Activated T-cell treated with anti-CD3 and anti-CD28 coated beads, Interleukin-2, amount 50 U/mL, for 48 hours (primary cell): ENCODE data around the gene MRC2.

ENCODE experiments used
- DNase-seq, 2 experiments: peaks; one replicate each; pipeline ENCODE4 v3.0.0-alpha.2; 2020

Gene MRC2

DNA sequence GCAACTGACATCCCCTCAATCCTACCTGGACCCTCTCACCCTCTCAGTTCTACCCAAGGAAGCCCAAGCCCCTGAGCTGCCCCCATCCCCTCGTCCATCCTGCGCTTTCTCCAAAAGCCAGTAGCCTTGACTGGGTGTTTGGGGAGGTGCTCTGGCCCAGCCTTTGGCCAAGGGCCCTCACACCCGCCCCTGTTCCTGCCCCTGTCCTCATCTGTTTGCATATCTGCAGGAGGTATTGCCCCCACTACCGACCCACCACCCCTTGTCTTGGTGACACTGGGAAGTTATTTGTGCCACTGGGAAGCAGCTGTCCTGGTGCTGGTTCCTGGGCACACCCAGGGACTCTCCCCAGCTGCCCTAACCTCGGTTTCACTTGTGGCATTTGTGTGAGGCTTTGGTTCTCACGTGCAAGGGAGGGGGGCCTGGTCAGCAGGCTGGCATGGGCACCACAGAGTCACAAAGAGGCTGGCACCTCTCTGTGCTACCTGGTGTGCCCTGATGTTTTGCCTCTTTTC lies 75.3 kb downstream of the MRC2 start:
- no peak for DNase-seq

DNA sequence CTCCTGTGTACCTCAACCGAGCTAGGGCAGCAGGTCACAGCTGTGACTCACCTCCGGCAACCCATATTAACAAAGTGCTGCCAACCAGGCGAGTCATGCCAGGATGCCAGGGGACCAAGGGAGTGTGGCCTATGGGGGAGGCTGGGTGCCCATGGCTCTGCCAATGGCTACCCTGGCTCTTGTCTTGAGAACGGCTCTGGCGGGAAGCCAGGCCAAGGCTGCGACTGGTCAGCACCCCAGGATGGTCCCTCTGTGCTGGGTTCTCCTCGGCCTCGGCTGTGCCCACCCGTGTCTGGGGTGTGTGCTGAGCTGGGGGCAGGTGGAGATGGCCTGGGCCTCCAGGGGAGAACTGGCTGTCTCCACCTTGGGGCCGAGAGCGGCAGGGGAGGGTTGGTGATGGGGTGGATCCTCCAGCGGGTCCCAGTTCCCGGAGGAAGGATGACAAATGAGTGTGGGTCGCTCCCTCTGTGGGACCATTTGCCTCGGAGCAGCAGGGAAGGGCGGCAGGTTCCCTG lies 75.8 kb downstream of the MRC2 start:
- peak; percentile 38 to 48 for DNase-seq

DNA sequence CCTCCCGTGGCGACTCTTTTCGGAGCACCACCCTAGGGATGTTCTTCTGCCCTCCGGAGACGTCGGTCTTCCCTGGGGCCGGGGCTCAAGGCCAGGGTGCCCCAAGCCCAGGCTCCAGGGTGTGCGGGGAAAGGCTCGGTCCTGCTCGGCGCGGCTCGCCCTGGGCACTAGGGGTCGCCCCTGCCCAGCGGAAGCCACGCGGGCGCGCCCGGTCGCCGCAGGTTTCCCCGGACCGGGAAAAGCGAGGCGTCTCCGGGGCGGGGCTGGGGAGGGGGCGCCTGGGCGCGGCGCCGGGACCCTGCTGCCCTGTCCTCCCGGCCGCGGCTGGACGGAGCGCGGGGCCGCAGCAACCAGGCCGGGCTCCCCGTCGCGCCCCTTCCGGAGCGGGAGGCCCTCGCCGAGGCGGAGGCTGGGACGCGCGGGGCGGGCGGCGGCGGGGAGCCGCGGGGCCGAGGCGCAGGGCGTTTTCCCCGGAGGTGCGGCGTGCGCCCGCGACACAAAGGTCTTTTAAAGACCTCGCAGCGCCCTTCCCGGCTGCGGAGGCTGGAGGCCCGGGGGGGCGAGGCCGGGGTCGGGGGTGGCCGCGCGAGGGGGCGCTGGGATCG lies 76.4 kb downstream of the MRC2 start:
- DNase-seq = peak; percentile 82 to 85

DNA sequence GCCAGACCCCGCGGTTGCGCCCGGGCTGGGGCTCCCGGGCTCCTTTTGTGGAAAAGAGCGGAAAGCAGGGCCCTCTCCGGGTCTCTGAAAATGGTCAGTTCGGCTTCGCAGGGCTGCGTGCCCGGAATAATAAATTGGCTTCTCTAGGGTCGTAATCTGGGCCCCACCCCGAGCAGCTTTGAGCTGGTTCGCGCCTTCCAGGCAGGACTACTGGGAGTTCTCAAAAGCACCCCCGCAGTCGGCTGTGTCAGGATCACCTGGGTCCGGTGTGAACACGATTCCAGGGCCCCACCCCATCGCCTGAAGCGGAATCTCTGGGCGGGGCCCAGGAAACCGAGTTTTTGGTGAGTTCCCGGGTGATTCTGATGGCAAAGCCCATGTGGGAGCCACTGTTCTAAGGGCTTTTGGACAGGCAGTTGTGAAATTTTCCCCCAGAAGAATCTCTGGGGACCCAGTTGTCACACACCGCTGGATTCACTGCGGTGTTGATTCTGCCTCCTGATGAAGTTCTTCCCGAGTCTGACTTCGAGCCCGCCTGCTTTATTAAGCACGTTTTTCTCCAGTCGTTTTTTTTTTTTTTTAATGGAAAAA lies 77.0 kb downstream of the MRC2 start:
- peak in 1 of 2 experiments; percentile 40 for DNase-seq

DNA sequence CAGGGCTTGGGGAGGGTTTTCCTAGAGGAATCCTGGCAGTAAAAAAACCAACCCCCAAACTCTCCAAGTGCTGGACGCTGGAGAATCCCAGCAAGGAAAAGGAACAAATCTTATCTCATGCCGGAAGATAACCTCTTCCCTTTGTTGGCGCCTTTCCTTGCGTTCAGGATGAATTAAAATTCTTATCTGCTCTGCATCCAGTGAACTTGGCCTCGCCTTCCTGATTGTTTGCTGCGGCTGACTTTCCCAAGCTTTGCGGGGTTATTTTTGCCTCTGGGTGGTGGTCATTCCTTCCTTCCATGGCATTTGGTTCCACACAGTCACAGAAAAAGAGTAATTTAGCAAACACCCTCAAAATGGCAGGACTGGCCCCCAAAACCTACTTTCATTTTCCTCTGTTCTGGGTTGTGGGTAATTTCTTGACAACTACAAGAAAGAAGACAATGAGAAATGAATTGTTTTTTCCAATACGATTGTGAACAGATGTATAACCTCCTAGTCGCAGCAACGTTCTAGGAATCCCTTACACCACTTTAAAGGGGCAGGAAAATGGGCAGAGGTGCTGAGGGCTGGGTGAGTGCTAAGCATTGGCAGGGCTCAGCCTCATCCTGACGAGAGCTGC lies 77.8 kb downstream of the MRC2 start:
- DNase-seq = no peak

DNA sequence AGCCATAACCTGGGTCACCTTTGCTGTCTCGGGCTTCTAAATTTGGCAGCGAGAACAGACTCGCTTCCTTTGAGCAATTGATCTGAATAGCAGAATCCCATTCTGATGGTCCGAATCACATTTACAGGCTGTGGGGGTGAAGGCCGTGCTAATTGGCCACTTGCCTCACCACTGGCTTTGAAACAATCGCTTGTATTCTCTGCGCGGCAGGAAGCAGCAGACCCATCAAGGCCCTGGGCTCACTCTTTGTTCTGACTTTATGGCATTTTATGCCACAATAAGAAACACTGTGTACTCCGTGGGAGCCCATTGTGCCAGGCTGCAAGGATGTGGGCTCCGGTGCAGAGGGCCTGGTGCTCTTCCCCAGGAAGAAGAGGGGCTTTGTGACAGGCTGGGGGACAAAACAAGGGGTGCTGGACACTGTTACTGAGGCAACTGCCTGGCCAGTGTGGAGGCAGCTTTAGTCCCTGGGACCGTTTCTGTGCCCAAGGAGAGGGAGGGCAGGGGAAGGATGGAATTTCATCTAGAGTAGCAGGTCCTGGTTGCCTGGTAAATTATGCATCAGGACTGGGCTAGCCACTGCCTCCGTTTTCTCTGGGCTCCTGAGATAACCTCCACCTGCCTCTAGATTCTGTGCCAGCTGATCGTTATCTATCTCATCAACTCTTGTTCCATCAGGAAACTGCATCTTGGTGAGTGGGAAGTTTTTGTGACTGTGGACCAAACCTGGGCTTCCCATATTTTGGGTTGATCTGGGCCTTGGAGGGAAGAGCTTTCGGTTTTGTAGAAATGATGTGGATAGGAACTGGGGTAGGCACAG lies 78.5 kb downstream of the MRC2 start:
- DNase-seq = no peak

DNA sequence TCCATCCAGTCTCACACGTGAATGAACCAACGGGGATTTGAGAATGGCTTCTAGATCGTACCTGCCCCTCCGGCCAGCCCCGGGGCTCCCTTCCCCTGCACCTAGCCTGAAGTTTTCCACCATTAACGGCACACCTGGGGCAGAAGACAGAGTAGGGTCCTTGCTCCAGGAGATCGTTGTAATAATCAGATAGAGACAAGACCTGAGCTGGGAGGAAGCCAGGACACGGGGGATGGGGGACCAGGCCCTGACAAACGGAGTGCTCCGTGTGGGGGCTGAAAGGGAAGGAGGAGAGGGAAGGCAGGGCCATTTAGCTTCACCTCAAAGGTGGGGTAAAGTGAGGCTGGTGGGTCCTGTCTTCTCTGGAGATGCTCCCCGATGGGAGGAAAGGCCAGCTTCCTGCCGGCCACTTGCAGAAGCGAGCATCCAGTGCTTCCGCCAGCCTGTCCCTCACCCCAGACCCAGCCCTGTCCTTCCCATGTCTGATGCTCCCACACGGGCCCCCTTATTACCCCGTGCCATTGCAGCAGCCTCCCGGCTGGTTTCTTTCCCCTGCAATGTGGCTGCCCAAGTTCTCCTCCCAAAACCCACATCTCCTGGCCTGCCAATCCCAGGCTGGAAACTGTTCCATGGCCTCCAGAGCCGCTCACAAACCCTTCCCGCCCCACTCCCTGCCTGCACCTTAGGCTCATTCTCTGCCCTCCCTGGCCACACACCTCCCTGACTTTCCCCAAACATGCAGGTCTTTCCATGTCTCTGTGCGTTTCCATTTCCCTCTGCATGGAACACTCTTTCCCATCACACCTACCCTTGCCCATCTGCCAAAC lies 79.3 kb downstream of the MRC2 start:
- DNase-seq = no peak

DNA sequence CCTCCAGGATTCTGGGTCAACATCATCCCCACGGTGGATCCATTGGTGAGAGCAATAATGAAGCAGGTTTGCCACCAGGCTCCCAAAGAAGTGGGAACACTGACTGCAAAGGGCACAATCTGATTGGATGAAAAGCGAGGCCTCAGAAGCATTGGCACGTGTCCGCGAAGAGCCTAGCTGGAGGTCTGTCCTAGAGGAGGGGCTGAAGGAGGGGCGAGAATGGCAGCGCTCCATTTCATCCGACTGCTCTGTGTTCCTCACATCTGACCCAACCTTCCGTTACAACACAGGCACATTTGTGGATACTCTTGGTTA lies 79.9 kb downstream of the MRC2 start:
- DNase-seq = no peak

DNA sequence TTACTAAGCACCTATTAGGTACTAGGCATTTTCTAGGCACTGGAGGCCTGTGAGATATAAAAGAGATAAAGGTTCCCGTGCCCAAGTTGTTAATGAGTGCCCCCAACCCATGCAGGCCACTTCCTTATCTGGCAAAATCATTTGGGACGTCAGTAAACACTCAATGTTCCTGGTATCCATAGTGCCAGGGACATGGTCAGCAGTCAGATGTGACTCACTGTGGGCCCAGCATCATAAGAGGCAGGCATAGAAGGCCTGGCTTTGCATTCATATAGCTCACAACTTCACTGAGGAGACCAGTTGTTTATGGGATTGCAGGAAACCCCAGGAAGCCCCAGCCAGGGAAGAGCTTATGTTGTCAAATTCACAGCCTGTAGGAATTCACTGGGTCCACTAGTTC lies 81.1 kb downstream of the MRC2 start:
- no peak for DNase-seq

DNA sequence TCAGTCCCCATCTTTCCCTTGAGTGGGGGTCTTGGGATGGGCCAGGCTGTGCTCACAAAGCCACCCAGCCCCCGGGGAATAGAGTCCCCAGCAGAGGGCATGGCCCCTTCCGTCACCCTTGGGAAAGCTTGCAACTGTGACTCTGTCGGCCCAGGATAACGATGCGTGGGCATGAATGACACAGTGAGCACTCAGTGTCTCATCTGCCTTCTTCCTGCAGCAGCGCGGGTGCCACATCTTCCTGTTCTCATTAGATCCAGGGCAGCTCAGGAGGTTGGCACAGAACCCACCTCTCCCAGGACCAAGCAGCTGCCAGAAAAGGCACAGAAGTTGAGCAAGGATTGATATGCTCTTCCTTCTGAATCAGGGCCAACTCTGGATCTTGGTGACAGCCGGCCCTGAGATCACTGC lies 84.7 kb downstream of the MRC2 start:
- DNase-seq = no peak

DNA sequence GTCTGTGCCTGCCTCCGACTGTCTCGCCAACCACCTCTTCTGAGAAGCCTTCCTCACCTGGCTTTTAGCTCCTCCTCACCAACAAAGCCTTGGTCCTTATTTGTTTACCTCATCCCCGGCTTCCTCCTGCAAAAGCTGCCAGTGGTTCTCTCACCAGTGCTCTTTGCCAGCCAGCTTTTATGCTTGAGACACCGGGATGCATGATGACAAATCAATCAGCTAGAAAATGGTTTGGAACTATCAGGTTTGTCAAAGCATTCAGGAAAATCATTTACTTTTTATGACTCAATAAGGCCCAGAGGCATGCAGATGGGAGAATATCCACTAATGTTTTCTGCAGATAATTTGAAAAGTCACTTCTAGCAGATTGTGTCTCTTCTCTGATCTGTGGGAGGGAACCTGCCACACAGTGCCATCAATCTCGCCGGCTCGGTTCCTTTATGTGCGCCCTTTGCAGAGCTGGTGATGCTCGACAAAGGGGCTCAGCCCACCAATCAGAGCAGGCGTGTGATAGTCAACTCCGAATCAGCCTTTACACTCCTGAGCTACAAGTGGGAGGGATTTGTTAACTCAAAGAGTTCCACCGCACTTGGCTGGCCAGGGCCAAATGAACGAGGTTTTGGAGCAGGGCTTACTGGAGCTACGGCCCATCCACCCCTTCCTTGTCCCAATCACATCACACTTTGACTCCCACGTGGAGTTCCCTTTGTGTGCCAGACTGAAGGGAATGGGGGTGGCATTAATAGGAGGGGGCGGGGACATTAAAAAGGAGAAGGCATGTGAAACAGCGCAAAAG lies 85.8 kb downstream of the MRC2 start:
- DNase-seq = no peak

DNA sequence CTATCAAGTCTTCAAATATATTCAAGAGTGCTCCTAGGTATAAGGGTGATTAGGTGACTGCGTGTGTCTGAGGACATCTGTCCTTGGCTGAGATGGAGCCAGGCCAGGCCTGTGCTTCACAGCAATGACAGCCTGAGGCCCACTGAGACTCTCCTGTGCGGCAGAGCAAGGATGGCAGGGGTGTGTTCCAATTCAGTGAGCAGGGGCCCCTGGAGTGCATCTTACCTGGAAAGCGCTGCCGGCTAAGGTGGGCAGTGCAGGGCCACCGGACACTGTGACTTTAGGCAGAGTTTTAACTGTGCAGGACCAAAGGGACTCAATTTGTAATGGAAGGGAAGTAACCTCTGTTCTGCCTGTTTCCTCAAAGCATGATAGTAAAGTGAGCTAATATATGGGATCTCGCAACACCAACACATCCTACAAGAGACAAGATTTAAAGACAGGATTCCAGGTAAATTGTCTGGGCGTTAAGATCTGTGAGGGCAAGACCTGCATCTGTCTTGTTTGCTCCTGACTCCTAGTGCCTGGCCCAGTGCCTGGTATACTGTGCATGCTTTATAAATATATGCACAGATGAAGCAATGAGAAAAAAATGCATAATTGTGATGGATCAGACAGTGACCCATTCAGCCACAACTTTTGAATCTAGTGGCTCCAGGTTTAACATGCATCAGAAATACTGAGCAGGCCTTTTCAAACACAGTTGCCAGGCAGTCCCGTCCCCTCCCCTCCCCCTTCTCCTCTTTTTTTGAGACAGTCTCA lies 86.7 kb downstream of the MRC2 start:
- no peak for DNase-seq

DNA sequence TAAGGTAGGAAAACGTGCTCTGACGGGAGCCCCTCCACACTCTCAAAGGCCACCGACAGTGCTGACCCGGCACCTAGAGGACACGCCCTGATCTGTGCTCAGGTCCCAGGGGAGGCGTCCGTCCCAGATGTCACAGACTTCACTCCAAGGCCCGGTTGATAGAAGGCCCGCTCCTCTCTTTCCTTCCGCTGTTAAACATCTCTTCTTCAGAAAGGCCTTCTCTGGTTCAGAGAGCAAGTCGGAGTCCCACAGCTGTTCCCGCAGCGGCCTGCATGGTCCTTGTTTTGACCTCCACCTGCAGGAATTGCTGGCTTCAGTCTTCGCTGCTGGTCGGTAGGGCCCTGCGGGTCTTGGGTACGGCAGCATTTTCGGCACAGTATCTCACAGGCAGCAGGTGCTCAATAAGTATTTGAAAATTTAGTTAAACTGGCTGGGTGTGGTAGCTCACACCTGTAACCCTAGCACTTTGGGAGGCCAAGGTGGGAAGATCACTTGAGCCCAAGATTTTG lies 88.5 kb downstream of the MRC2 start:
- no peak for DNase-seq

DNA sequence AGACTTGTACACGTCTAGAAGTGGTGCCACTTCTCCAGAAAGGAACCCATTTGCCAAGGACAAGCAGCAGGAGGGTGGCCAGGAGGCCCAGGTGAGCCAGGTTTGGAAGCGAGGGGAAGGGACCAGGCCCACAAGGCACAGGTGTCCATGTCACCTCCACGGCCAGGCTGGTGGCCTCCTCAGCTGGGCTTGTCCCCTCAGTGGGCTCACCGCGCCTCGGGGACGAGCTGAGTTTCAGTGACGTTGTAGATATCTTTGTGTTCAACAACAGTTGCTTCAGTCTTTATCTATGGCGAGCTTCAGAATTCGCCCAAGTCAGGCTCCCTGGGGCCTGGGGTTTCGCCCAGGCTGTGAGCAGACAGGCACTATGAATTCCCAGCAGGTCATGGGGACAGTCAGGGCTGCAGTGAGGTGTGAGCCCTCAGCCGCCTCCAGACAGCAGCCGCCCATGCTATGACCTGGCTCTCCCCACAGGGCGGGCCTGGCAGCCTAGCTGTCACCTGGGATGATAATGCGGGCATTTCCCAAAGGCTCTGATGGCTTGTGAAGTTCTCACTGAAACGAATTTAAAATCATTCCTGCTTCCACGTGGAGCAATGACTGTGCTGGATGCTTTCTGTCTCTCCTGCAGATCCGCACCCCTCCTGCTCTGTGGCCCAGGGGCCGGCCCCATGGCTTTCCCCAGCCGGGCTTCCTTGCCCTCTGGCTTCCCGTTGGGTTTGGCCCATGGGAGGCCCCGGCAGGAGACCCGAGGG lies 89.5 kb downstream of the MRC2 start:
- DNase-seq = no peak

DNA sequence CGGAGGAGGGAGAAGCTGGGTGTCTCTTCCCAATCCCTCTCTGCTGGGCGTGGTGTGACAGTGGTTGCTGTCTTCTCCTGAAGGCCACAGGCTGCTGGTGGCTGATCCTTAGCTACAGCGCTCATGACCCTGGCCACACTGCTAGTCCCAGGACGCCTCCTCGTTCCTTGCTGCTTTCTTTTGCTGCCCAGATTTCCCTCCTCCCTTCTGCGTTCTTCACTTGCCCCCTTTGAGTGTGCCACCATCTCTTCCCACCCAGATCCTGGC lies 90.1 kb downstream of the MRC2 start:
- no peak for DNase-seq

DNA sequence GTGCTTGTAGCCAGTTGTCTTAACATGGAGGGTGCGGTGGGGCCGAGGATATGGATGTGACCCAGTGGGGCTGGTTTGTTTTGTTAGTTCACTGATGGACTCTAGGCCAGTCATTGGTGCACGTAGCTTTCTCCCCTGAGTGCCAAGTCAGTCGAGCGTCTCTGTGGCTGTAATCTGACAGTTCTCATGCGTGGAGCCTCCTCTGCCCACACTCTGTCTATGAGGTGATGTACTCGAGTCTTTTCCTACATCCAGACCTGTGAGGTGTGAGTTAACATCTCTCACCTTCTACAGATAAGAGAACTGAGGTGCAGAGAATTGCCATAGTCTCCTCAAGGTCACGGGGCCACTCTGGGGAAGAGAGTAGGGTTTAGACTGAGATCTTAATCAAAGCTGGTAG lies 90.4 kb downstream of the MRC2 start:
- DNase-seq = no peak

DNA sequence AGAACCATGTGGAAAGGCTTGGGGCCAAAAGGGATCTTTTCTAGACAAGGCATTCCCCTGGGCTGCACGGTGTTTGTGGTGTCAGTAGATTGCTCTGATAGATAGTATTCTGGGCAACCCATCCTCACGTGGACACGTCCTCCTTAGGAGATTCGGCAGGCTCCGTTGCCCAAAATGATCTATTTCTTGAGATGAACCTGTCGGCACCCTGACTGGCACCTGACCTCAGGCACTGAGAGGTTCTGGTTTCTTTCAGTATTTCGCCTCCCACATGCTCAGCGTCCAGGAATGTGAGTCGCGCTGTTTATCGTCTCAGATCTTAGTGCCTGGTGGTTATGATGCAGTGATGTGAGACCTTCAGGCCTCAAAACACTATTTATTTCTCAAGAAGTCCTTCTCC lies 91.0 kb downstream of the MRC2 start:
- DNase-seq = peak; percentile 49 to 59

DNA sequence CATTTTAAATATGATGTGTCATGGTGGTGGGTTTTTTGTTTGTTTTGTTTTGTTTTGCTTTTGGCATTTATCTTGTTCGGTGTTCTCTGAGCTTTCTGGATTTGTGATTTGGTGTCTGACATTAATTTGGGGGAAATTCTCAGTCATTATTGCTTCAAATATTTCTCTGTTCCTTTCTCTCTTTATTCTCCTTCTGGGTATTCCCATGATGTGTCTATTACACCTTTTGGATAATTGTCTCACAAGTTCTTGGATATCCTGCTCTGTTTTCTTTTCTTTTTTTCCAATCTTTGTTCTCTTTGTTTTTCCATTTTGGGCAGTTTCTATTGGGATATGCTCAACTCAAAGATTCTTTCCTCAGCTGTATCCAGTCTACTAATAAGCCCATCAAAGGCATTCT lies 92.1 kb downstream of the MRC2 start:
- no peak for DNase-seq

DNA sequence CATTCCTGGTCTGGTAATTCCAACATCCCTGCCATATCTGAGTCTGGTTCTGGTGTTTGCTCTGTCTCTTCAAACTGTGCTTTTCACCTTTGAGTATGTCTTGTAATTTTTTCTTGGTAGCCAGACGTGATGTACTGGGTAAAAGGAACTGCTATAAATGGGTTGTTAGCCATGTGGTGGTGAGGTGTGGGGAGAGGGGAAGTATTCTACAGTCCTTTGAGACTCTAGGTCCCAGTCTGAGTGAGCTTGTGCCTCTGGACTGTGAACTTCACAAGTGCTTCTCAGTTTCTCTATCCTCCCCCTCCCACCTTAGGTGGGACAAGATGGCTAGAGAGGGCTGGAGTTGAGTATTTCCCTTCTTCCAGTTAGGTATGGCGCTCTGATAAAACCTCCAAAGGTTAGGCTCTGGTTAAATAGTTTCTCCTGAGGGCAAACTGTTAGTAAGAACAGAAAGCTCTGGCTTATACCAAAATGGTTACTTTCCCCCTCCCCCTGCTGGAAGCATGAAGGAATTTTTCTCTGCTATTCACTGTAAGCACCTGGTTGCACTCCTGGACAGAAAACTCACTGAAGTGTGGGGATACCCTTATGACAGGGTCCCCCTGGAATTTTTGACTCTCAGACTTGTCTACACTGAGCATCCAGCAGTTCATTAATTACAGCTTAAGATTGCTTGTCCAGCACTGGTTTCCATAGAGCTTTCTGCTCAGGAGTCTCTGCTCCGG lies 92.8 kb downstream of the MRC2 start:
- DNase-seq = no peak

DNA sequence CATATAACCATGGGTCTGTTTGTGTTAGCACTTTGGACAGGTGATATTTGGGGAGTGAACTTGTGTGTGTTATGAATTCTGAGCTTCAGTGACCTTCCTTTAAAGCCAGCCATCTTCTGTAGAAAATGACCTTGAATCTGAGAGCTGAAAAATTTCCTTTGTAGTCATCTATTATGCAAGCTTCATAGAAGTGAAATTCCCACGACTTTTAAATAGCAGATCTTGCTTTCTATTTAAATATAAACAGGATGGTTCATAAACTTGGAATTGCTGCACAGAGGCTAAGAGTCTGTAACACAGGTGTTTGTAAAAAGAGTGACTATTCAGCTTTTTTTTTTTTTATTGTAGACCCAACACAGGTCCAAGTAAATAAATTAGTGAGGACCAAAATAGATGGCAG lies 95.2 kb downstream of the MRC2 start:
- no peak for DNase-seq
